Measurements from ENCODE around the gene PCSK6.
"Not testable (repeated sequence)": the region's sequence is repeated elsewhere in the genome, so short reads cannot be mapped to it uniquely, and the experiment has no call there.

Gene PCSK6

GRCh38 chr15:101407439-101407838 lies 82.1 kb downstream of the PCSK6 start:
- TF ChIP-seq CTCF (IDR thresholded peaks at IDR 0.05; ENCODE audit: extremely low read depth, missing control alignments), result no peak
- DNase-seq (ENCODE audit: low spot score), result peak; percentile 76

GRCh38 chr15:101406526-101407195 lies 82.8 kb downstream of the PCSK6 start:
- TF ChIP-seq CTCF (IDR thresholded peaks at IDR 0.05; ENCODE audit: extremely low read depth, missing control alignments), result no peak
- DNase-seq (ENCODE audit: low spot score), result no peak

GRCh38 chr15:101406036-101406435 lies 83.5 kb downstream of the PCSK6 start:
- TF ChIP-seq CTCF (IDR thresholded peaks at IDR 0.05; ENCODE audit: extremely low read depth, missing control alignments), result no peak
- no peak for DNase-seq (ENCODE audit: low spot score)

- no peak for TF ChIP-seq CTCF (IDR thresholded peaks at IDR 0.05; ENCODE audit: extremely low read depth, missing control alignments)
- DNase-seq (ENCODE audit: low spot score), result no peak
These were observed 85.3 kb downstream of the PCSK6 start for GRCh38 chr15:101404245-101404644.

GRCh38 chr15:101402883-101403282 lies 86.6 kb downstream of the PCSK6 start:
- DNase-seq (ENCODE audit: low spot score), result not testable (repeated sequence)

- no peak for DNase-seq (ENCODE audit: low spot score)
- TF ChIP-seq CTCF (IDR thresholded peaks at IDR 0.05; ENCODE audit: extremely low read depth, missing control alignments), result no peak
These were observed 88.2 kb downstream of the PCSK6 start for GRCh38 chr15:101401286-101401685.

GRCh38 chr15:101399431-101399830 lies 90.1 kb downstream of the PCSK6 start:
- no peak for TF ChIP-seq CTCF (IDR thresholded peaks at IDR 0.05; ENCODE audit: extremely low read depth, missing control alignments)
- DNase-seq (ENCODE audit: low spot score), result no peak

GRCh38 chr15:101398247-101398646 lies 91.3 kb downstream of the PCSK6 start:
- no peak for TF ChIP-seq CTCF (IDR thresholded peaks at IDR 0.05; ENCODE audit: extremely low read depth, missing control alignments)
- DNase-seq (ENCODE audit: low spot score), result no peak

All from GM20000 (cell line).